Endothelial cell of umbilical vein (primary cell): Measurements from ENCODE around the gene RAB36. TPM values are rescaled to one million over a fixed set of nuclear protein-coding genes. Genes with fewer than 3 reads are reported as not detected.

Source experiments
- BruUV-seq: library from RNA; stranded (reverse); fragments of 400-500 nt; replicated peaks from 2 replicates; lab custom pipeline; 2021; lab: Mats Ljungman, UMichigan
- CTCF ChIA-PET: fragments of 300-600, 350-600 bp; sonication (Branson Sonifier 250); formaldehyde crosslinking; loops from one replicate; lab custom pipeline; 2021; ENCODE audit warnings: antibody characterized with exemption, inconsistent platforms; lab: Charles Lee
- POLR2A ChIA-PET: fragments of 300-600, 350-600 bp; sonication (Branson Sonifier 250); formaldehyde crosslinking; loops from one replicate; lab custom pipeline; 2021; ENCODE audit warnings: antibody characterized with exemption, inconsistent platforms; lab: Charles Lee
- DNase-seq: peaks from one replicate; pipeline ENCODE4 v3.0.0-alpha.2; 2011; ENCODE audit warnings: low read depth, low spot score
- FAIRE-seq: peaks from 2 replicates; lab custom pipeline; 2011; peaks lifted over from hg19 to GRCh38; lab: Jason Lieb, UNC
- H2AFZ ChIP-seq: 2 replicates; pipeline ENCODE4 v1.6.0; 2012; ENCODE audit warnings: low read depth, low read length, control low read depth, inconsistent platforms
- H3K27ac ChIP-seq: 2 replicates; pipeline ENCODE4 v1.5.1; 2011; ENCODE audit warnings: low read depth, mild to moderate bottlenecking, control low read depth, low read length, moderate library complexity; ENCODE audit not compliant: insufficient read depth
- H3K27me3 ChIP-seq, 2 experiments: 2 replicates each; pipeline versions ENCODE4 v1.6.0 to v1.6.1; 2011; ENCODE audit warnings: low read length in 2 of 2, mixed read lengths in 1 of 2; ENCODE audit not compliant: control insufficient read depth in 2 of 2, insufficient read depth in 2 of 2
- H3K36me3 ChIP-seq, 2 experiments: 2 replicates in 1 of 2; 3 replicates in 1 of 2; pipeline ENCODE4 v1.5.1; 2011; ENCODE audit warnings: low read length in 2 of 2, mild to moderate bottlenecking in 1 of 2, moderate library complexity in 1 of 2; ENCODE audit not compliant: control insufficient read depth in 2 of 2, insufficient read depth in 2 of 2; ENCODE audit errors: extremely low read depth in 1 of 2
- H3K4me1 ChIP-seq: 3 replicates; pipeline ENCODE4 v1.5.1; 2011; ENCODE audit warnings: mild to moderate bottlenecking, low read length; ENCODE audit not compliant: control insufficient read depth, insufficient read depth; ENCODE audit errors: extremely low read depth
- H3K4me2 ChIP-seq: 2 replicates; pipeline ENCODE4 v1.6.1; 2011; ENCODE audit warnings: low read length, control low read depth, mixed read lengths; ENCODE audit not compliant: insufficient read depth
- H3K4me3 ChIP-seq, 3 experiments: fragments of 200-600 bp in 1 of 3; sonication (generic), shearing (Covaris generic) in 1 of 3; replicated peaks in 1 of 3; 2 replicates each; pipeline ENCODE4 v1.5.1; 2011 to 2016; ENCODE audit warnings: control low read depth in 3 of 3, low read length in 3 of 3, mild to moderate bottlenecking in 2 of 3, inconsistent platforms in 1 of 3, low read depth in 1 of 3, moderate library complexity in 1 of 3; ENCODE audit not compliant: insufficient read depth in 1 of 3
- H3K79me2 ChIP-seq: 2 replicates; pipeline ENCODE4 v1.6.0; 2012; ENCODE audit warnings: low read length, inconsistent platforms; ENCODE audit not compliant: control insufficient read depth, insufficient read depth
- H3K9ac ChIP-seq: replicated peaks from 2 replicates; pipeline ENCODE3; 2011; ENCODE audit warnings: low read length, control low read depth; ENCODE audit not compliant: insufficient read depth; ENCODE audit errors: extremely low read depth
- H3K9me1 ChIP-seq: replicated peaks from 3 replicates; pipeline ENCODE4 v1.6.0; 2011; ENCODE audit warnings: mild to moderate bottlenecking, low read length; ENCODE audit not compliant: control insufficient read depth, insufficient read depth; ENCODE audit errors: extremely low read depth
- H3K9me3 ChIP-seq: replicated peaks from 2 replicates; pipeline ENCODE4 v1.5.1; 2012; ENCODE audit warnings: low read length, inconsistent platforms; ENCODE audit not compliant: control insufficient read depth, insufficient read depth
- H4K20me1 ChIP-seq: replicated peaks from 2 replicates; pipeline ENCODE3; 2011; ENCODE audit warnings: mild to moderate bottlenecking, low read length; ENCODE audit not compliant: control insufficient read depth, insufficient read depth; ENCODE audit errors: extremely low read depth
- CTCF ChIP-seq, 2 donors: IDR thresholded peaks; 1 replicate in 1 of 2; 2 replicates in 1 of 2; pipeline ENCODE4 v1.5.1; 2011; ENCODE audit warnings: low read length in 2 of 2, mild to moderate bottlenecking in 2 of 2, moderate library complexity in 2 of 2, control low read depth in 1 of 2, inconsistent platforms in 1 of 2, low read depth in 1 of 2; ENCODE audit not compliant: insufficient read depth in 1 of 2; ENCODE audit errors: extremely low read depth in 1 of 2
- EZH2 ChIP-seq: IDR thresholded peaks from 2 replicates; pipeline ENCODE4 v1.6.1; 2012; ENCODE audit warnings: borderline replicate concordance, low read depth, mild to moderate bottlenecking, moderate library complexity, low read length, inconsistent platforms; ENCODE audit not compliant: severe bottlenecking
- FOS ChIP-seq: IDR thresholded peaks from 2 replicates; pipeline ENCODE4 v1.6.1; 2011; ENCODE audit warnings: mild to moderate bottlenecking, low read length, moderate library complexity, borderline replicate concordance; ENCODE audit not compliant: insufficient read depth
- GATA2 ChIP-seq: IDR thresholded peaks from 2 replicates; pipeline ENCODE4 v1.7.0; 2011; ENCODE audit warnings: low read depth, mild to moderate bottlenecking, moderate library complexity, mixed read lengths, low read length; ENCODE audit not compliant: insufficient read length, insufficient read depth
- JUN ChIP-seq: IDR thresholded peaks from 2 replicates; pipeline ENCODE4 v1.6.1; 2011; ENCODE audit warnings: borderline replicate concordance, low read depth; ENCODE audit not compliant: insufficient read length, insufficient read depth
- MAX ChIP-seq: IDR thresholded peaks from 2 replicates; pipeline ENCODE4 v1.6.1; 2011; ENCODE audit not compliant: insufficient read depth, insufficient read length
- MYC ChIP-seq: IDR thresholded peaks from one replicate; pipeline ENCODE4 v1.6.1; 2011; ENCODE audit warnings: mild to moderate bottlenecking, low read depth, low read length
- POLR2A ChIP-seq: IDR thresholded peaks from 2 replicates; pipeline ENCODE4 v1.6.1; 2012; ENCODE audit warnings: low read depth, mild to moderate bottlenecking, control low read depth, low read length
- POLR2AphosphoS5 ChIP-seq: IDR thresholded peaks from 2 replicates; pipeline ENCODE4 v1.6.1; 2012; ENCODE audit warnings: low read depth, mild to moderate bottlenecking, control low read depth, low read length, moderate library complexity; ENCODE audit not compliant: insufficient read depth
- dilution Hi-C: fragments of 300-500 bp; cut with MboI; formaldehyde crosslinking; loops from one replicate; pipeline ENCODE4 v1.15.0; 2019; ENCODE audit warnings: low sequenced_read_pairs; ENCODE audit not compliant: extremely low pct_ligation_motif_present
- intact Hi-C: fragments of 100-400 bp; cut with micrococcal nuclease; formaldehyde crosslinking; loops from one replicate; pipeline ENCODE4 v1.10.0; 2022
- polyA plus RNA-seq, 4 experiments: library from polyadenylated mRNA; depleted of rRNA in 3 of 4; stranded (reverse) in 3 of 4; unstranded in 1 of 4; fragments of >200 nt; gene quantifications; 2 replicates each; pipeline versions ENCODE4 v1.2.1 to v1.2.3, GENCODE V29; 2011 to 2012; ENCODE audit warnings: missing spikeins in 1 of 4
- total RNA-seq: library from RNA; stranded (reverse); gene quantifications from 2 replicates; pipeline ENCODE4 v1.2.3, GENCODE V29; 2021

The RAB36 gene
- total and polyA plus RNA-seq, 2 donors (not counting 3 experiments of a cell fraction or from before 2014, with no cell fraction given), result 2.7 to 3.1 TPM

- TF ChIP-seq EZH2 (no peak), FOS (no peak), CTCF (IDR thresholded peaks at IDR 0.05; ENCODE audit: extremely low read depth in 1 of 2, insufficient read depth in 1 of 2, low read depth in 1 of 2, low read length in 2 of 2) (no peak)
- H3K9me1 ChIP-seq, result no peaks in the 10 kb centered on the region
- H3K9ac ChIP-seq, result no peak overlapping the region
- no peak overlapping the region for H3K4me3 ChIP-seq
- dilution Hi-C loops (no loop called here), intact Hi-C loops (no loop called here)
- H3K27ac ChIP-seq, result no peak overlapping the region
- no peak overlapping the region for H3K4me2 ChIP-seq
- no peak for DNase-seq
- H3K9me3 ChIP-seq, result no peaks in the 10 kb centered on the region
- POLR2A ChIA-PET, result no interaction called here
- no peaks in the 10 kb centered on the region for H3K36me3 ChIP-seq
- no peaks in the 10 kb centered on the region for H3K79me2 ChIP-seq
- no peaks in the 10 kb centered on the region for H3K4me1 ChIP-seq
- H4K20me1 ChIP-seq, result no peaks in the 10 kb centered on the region
- CTCF ChIA-PET, result interaction anchor here (0.9 to 15.6 kb wide), 4 partner anchors 9 to 176 kb away, joined by 3 to 401 read pairs (median 5); no protein-coding TSS in a partner anchor
- FAIRE-seq, result no peak
- H2AFZ ChIP-seq, result no peak overlapping the region
- no TSS peak for BruUV-seq
- peaks cover 3 to 4% of the 10 kb centered on the region in 2 experiments for H3K27me3 ChIP-seq
These were observed 14.6 kb upstream of the RAB36 start for GRCh38 chr22:23130697-23131096.

GRCh38 chr22:23131931-23132330, 13.3 kb upstream of the RAB36 start:
- Histone ChIP-seq H3K9ac (no peak overlapping the region), H3K27ac (no peak overlapping the region), H3K9me3 (no peaks in the 10 kb centered on the region), H3K36me3 (no peaks in the 10 kb centered on the region), H3K4me2 (no peak overlapping the region), H3K9me1 (no peaks in the 10 kb centered on the region), H2AFZ (no peak overlapping the region), H3K4me1 (no peaks in the 10 kb centered on the region), H4K20me1 (no peaks in the 10 kb centered on the region), H3K79me2 (no peaks in the 10 kb centered on the region), H3K4me3 (no peak overlapping the region), H3K27me3 (peaks cover 3 to 4% of the 10 kb centered on the region in 2 experiments)
- BruUV-seq, result no TSS peak
- ChIA-PET CTCF (interaction anchor here (0.6 to 15.6 kb wide), 6 partner anchors 150 to 362 kb away, joined by 3 to 401 read pairs (median 4); no protein-coding TSS in a partner anchor), POLR2A (no interaction called here)
- FAIRE-seq (no peak), DNase-seq (no peak)
- intact Hi-C loops, result no loop called here
- dilution Hi-C loops, result no loop called here
- TF ChIP-seq POLR2AphosphoS5 (no peak), JUN (no peak), FOS (no peak), POLR2A (no peak), CTCF (IDR thresholded peaks at IDR 0.05; ENCODE audit: extremely low read depth in 1 of 2, insufficient read depth in 1 of 2, low read depth in 1 of 2, low read length in 2 of 2) (no peak), EZH2 (no peak), MAX (no peak), GATA2 (no peak), MYC (no peak)
